ENCODE measurements around the gene MXD1.

Gene MXD1

DNA sequence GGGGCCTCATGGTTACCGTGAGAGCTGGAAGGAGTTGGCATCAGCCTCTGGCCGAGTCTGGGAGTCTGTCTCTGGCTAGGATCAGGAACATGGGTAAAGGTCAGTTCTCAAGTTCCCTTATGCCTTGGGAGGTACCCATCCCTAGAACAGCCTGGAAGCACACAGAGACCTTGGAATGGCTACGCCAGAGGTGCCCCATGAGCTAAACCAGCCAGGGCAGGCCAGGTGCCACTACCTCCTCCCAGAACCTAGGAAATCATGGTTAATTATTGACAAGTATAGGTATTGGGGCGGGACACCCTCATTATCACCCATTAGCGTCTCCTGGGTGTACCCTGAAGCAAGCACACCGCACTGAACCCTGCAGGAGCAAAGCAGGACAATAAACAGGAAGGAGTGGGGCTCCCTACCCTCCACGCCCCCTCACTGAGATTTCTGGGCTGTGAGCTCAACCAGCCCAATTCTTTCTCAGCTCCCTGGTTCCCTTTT lies 49.5 kb downstream of the MXD1 start:
- DNase-seq (ENCODE audit: low read depth), result no peak
- TF ChIP-seq, protein P1, sequence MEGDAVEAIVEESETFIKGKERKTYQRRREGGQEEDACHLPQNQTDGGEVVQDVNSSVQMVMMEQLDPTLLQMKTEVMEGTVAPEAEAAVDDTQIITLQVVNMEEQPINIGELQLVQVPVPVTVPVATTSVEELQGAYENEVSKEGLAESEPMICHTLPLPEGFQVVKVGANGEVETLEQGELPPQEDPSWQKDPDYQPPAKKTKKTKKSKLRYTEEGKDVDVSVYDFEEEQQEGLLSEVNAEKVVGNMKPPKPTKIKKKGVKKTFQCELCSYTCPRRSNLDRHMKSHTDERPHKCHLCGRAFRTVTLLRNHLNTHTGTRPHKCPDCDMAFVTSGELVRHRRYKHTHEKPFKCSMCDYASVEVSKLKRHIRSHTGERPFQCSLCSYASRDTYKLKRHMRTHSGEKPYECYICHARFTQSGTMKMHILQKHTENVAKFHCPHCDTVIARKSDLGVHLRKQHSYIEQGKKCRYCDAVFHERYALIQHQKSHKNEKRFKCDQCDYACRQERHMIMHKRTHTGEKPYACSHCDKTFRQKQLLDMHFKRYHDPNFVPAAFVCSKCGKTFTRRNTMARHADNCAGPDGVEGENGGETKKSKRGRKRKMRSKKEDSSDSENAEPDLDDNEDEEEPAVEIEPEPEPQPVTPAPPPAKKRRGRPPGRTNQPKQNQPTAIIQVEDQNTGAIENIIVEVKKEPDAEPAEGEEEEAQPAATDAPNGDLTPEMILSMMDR (IDR thresholded peaks at IDR 0.05; ENCODE audit: low read depth, low read length), result no peak
- TF ChIP-seq POLR2A (IDR thresholded peaks at IDR 0.05; ENCODE audit: extremely low read depth, insufficient read length) (no peak), MYC (IDR thresholded peaks at IDR 0.05; ENCODE audit: low read depth, low read length) (no peak)
- TF ChIP-seq, protein P2, sequence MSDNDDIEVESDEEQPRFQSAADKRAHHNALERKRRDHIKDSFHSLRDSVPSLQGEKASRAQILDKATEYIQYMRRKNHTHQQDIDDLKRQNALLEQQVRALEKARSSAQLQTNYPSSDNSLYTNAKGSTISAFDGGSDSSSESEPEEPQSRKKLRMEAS (IDR thresholded peaks at IDR 0.05; ENCODE audit: low read depth, low read length), result no peak

DNA sequence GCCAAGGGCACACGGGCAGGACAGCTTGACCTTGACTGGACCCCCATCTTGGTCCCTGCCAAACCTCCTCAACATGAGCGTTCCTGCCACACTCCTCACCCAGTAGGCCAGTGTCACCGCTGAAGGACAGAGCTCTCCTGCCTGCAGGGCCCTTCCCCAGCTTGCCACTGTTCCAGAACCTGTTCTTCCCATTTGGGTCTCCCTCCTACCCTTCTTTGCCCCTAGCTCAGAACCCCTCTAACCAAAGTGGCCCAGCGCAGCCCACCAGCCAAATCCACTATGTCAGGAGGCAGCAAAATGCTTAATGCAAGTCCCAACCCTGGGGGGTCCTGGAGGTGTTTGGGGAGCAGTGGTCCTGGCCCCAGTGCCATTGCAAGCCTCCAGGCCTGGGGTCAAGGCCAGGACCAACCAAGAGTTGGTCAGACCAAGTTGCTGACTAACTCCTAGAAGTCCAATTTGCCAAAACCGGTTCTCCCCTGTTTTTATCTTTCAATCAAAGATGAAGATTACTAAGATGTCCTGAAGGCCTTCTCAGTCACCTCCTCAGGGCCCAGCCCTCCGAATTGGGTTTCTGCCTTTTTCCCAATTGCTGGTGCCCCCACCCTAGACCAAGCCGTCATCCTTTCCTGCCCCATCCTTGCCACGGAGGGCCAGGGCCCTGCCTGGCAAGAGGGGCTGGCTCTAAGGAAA lies 51.0 kb downstream of the MXD1 start:
- TF ChIP-seq MYC (IDR thresholded peaks at IDR 0.05; ENCODE audit: low read depth, low read length) (no peak), POLR2A (IDR thresholded peaks at IDR 0.05; ENCODE audit: extremely low read depth, insufficient read length) (no peak)
- TF ChIP-seq, protein P1 (IDR thresholded peaks at IDR 0.05; ENCODE audit: low read depth, low read length), result no peak
- TF ChIP-seq, protein P2 (IDR thresholded peaks at IDR 0.05; ENCODE audit: low read depth, low read length), result no peak
- no peak for DNase-seq (ENCODE audit: low read depth)
- H3K4me3 ChIP-seq (ENCODE audit: low read depth, low read length), result no peak overlapping the region

More for the DNA sequence above, 49.5 kb downstream of the MXD1 start:
- no peak overlapping the region for H3K4me3 ChIP-seq (ENCODE audit: low read depth, low read length)

DNA sequence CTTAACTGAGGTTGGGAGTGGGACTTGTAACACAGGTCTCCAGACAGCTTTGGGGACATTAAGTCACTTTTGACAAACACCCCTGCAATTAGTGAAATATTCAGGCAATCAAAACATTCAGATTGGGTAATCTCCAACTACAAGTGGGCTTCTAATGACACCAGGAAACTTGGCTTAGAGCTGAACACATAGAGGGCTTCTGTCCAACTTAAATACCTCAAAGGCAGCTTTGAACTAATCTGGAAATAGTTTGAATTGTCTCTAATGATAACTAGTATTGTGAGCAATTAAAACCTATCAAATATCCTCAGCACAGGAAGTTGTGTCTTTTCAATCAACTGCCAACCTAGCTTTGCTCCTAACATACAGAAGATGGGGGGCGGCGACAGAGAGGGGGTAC lies 51.6 kb downstream of the MXD1 start:
- TF ChIP-seq, protein P2 (IDR thresholded peaks at IDR 0.05; ENCODE audit: low read depth, low read length), result no peak
- TF ChIP-seq, protein P1 (IDR thresholded peaks at IDR 0.05; ENCODE audit: low read depth, low read length), result no peak
- TF ChIP-seq MYC (IDR thresholded peaks at IDR 0.05; ENCODE audit: low read depth, low read length) (no peak), POLR2A (IDR thresholded peaks at IDR 0.05; ENCODE audit: extremely low read depth, insufficient read length) (no peak)
- no peak overlapping the region for H3K4me3 ChIP-seq (ENCODE audit: low read depth, low read length)

DNA sequence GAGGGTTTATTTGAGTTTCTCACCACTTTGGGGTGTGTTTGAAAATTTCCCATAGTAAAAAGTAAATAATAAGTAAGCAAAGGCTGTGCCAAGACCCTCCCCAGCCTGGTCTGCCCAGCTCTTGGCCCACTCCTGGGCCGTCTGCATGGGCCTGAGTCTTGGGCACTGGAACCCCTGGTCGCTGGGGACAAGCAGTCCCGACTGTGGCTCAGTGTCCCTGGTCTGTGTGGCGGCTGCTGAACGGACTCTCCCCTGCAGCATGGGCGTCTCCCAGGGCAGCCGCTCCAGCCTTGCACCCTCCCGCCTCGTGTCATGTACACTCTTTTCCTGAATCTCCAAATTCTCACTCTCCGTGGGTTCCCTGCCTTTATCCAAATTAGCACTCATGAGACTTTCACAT lies 53.7 kb downstream of the MXD1 start:
- DNase-seq (ENCODE audit: low read depth), result no peak
- TF ChIP-seq, protein P2 (IDR thresholded peaks at IDR 0.05; ENCODE audit: low read depth, low read length), result no peak
- TF ChIP-seq MYC (IDR thresholded peaks at IDR 0.05; ENCODE audit: low read depth, low read length) (no peak), POLR2A (IDR thresholded peaks at IDR 0.05; ENCODE audit: extremely low read depth, insufficient read length) (no peak)
- TF ChIP-seq, protein P1 (IDR thresholded peaks at IDR 0.05; ENCODE audit: low read depth, low read length), result no peak
- H3K4me3 ChIP-seq (ENCODE audit: low read depth, low read length), result no peak overlapping the region

More for the DNA sequence above, 51.6 kb downstream of the MXD1 start:
- no peak for DNase-seq (ENCODE audit: low read depth)

DNA sequence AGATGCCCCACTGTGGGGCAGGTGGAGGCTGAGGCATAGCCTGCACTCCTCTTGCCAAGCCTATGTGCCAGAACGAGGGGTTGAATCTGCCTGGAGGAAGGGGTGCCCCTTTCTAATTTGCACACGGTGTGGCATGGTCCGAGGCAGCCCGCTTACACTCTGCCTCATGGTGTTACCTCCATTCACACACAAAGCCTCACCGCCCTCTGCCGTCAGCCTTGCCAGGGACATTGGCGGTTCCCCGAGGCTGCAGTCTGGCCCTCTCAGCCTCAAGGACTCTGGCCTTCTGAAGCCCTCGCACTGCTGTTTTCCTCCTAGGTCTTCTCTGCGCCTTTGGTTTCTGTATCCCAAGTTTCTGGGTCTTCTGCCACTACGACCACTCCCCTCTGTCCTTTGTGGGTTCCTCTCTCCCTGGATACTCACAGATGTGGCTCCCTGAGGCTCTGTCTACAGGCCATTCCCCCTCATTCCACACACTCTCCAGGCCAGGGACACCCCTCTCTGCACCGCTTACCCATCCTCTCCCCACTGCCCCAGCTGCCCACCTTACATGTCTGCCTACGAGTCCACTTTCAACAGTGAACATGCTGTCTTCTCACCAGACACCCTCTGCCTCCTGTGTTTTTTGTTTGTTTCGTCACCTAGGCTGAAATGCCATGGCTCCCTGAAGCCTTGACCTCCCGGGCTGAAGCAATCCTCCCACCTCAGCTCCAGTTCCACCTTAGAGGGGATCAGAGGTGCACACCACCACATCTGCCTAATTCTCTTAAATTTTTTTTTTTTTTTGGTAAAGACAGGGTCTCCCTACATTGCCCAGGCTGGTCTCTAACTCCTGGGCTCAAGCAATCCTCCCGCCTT lies 54.4 kb downstream of the MXD1 start:
- no peak overlapping the region for H3K4me3 ChIP-seq (ENCODE audit: low read depth, low read length)
- TF ChIP-seq MYC (IDR thresholded peaks at IDR 0.05; ENCODE audit: low read depth, low read length) (no peak), POLR2A (IDR thresholded peaks at IDR 0.05; ENCODE audit: extremely low read depth, insufficient read length) (no peak)
- TF ChIP-seq, protein P2 (IDR thresholded peaks at IDR 0.05; ENCODE audit: low read depth, low read length), result no peak
- TF ChIP-seq, protein P1 (IDR thresholded peaks at IDR 0.05; ENCODE audit: low read depth, low read length), result no peak
- no peak for DNase-seq (ENCODE audit: low read depth)
